NCI-H526 treated with DMSO at 0.1 percent for 48 hours (cell line): ENCODE results near the gene HLF.

ENCODE experiments used
- DNase-seq: peaks from one replicate; lab custom pipeline; 2025; lab: John Stamatoyannopoulos, UW

HLF gene

GRCh38 chr17:55264645-55265298 lies at the start of gene HLF:
Gene HLF (plus strand): TSS chr17:55264960. CDS start chr17:55265485, 525 bp downstream.
- peak; percentile 62 for DNase-seq

- DNase-seq: no peak
Observed at GRCh38 chr17:55215711-55216110, 49.0 kb upstream of the HLF start.

GRCh38 chr17:55216888-55217287 lies 47.9 kb upstream of the HLF start:
- DNase-seq: no peak

GRCh38 chr17:55219459-55219858 lies 45.3 kb upstream of the HLF start:
- no peak for DNase-seq

GRCh38 chr17:55219934-55220333 lies 44.8 kb upstream of the HLF start:
- DNase-seq: no peak

- no peak for DNase-seq
Observed at GRCh38 chr17:55223524-55223923, 41.2 kb upstream of the HLF start.

GRCh38 chr17:55224746-55225145 lies 40.0 kb upstream of the HLF start:
- DNase-seq: no peak

GRCh38 chr17:55225237-55225636 lies 39.5 kb upstream of the HLF start:
- no peak for DNase-seq

- no peak for DNase-seq
Observed at GRCh38 chr17:55228683-55229192, 36.0 kb upstream of the HLF start.

GRCh38 chr17:55229276-55229675 lies 35.5 kb upstream of the HLF start:
- DNase-seq: no peak

- DNase-seq: no peak
Observed at GRCh38 chr17:55230716-55231115, 34.0 kb upstream of the HLF start.

GRCh38 chr17:55233840-55234239 lies 30.9 kb upstream of the HLF start:
- DNase-seq: no peak

- DNase-seq: no peak
Observed at GRCh38 chr17:55236316-55236715, 28.4 kb upstream of the HLF start.

- DNase-seq: no peak
Observed at GRCh38 chr17:55237268-55237667, 27.5 kb upstream of the HLF start.

- DNase-seq: no peak
Observed at GRCh38 chr17:55237841-55238178, 26.9 kb upstream of the HLF start.

GRCh38 chr17:55238179-55238930 lies 26.4 kb upstream of the HLF start:
- DNase-seq: peak; percentile 95

GRCh38 chr17:55238931-55239297 lies 25.8 kb upstream of the HLF start:
- DNase-seq: no peak

- no peak for DNase-seq
Observed at GRCh38 chr17:55241097-55241496, 23.7 kb upstream of the HLF start.

GRCh38 chr17:55242476-55242875 lies 22.3 kb upstream of the HLF start:
- DNase-seq: no peak

GRCh38 chr17:55245986-55246385 lies 18.8 kb upstream of the HLF start:
- DNase-seq: no peak

GRCh38 chr17:55246583-55246982 lies 18.2 kb upstream of the HLF start:
- no peak for DNase-seq

GRCh38 chr17:55248077-55248476 lies 16.7 kb upstream of the HLF start:
- no peak for DNase-seq

- DNase-seq: no peak
Observed at GRCh38 chr17:55249861-55250260, 14.9 kb upstream of the HLF start.

- DNase-seq: no peak
Observed at GRCh38 chr17:55254375-55254774, 10.4 kb upstream of the HLF start.
